Measurements from ENCODE around the gene KISS1. TPM values are rescaled to one million over a fixed set of nuclear protein-coding genes. Genes with fewer than 3 reads are reported as not detected.
"Not testable (repeated sequence)": the region's sequence is repeated elsewhere in the genome, so short reads cannot be mapped to it uniquely, and the experiment has no call there.

The KISS1 gene, protein sequence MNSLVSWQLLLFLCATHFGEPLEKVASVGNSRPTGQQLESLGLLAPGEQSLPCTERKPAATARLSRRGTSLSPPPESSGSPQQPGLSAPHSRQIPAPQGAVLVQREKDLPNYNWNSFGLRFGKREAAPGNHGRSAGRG
- not detected in 2 replicates for total RNA-seq (2014; rRNA removed)
- 0.12 TPM for polyA plus RNA-seq (2012)

DNA sequence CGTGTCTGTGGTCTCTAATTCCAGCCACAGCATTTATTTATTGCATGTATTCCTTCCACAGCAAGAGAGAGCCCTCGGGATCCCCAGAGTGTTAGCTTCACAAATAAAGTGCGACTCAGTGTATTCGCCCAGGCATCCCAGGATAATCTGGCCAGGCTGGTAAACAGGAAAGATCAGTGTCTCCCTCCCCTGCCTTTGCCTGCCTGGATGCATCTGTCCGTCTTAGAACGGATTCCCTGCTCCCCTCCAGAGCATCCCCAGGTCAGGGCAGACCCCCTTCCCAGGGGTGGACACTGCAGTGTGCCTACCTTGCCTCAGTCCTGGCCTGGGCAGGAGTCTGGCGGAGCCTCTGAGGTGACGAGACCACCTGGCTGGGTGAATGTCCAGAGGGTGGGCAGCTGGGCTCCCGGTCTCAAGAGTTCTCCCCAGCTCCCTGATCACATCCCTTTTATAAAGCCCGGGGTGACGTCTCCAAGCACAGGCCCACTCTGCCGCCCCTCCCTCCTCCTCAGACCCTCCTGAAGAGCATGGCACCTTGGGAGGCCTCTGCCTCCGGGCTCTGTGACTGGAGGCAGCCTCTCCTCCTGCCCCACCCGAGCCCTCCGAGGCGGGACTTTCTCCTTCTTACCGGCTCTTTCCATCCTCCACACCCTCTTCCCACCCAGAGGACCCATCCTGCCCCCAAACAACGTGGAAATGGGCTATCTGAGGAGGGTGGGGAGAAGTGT is at the start of gene KISS1:
Gene KISS1, minus strand, starts transcription at position 424 of the 728 bp plus-strand sequence. CDS start 3,615 bp downstream, outside the sequence.
- no peak for DNase-seq (ENCODE audit: low read depth)

DNA sequence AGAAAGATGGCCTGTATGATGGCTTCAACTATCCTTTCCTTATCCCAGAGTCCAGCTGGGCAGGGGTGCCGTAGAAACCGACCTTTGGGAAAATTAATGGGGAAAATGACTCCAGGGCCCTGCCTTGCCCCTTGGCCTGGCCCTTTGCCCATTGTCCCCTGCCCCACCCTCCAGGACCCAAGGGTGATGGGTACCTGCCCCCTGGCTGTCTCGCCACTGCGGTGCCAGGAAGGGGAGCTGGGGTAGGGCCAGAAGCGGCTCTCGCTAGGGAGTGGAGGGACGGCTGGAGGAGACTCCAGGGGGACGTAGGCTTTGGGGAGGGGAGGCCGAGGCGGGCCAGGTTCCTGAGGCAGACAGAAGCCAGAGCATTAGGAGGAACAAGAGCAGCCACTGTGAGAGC is 46.6 kb upstream of the KISS1 start:
- no peak for DNase-seq (ENCODE audit: low read depth)

DNA sequence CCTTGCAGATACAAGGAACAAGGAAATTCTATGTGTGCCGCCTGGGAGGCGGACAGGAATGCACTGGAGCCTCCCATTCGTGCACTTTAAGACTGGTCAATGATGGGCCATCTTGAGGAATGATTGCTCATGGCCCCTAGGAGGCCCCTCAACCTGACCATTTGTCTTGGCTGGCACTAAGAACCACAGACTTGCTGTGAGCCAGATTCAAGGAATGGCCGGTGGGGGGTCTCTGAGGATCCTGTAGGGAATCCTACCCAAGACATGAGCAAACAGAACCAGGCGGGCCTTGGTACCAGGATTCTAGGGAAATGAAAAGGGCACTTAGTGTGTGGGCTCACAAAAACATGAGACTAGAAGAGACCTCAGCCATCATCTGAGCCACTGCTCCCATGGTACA is 45.6 kb upstream of the KISS1 start:
- no peak for DNase-seq (ENCODE audit: low read depth)

DNA sequence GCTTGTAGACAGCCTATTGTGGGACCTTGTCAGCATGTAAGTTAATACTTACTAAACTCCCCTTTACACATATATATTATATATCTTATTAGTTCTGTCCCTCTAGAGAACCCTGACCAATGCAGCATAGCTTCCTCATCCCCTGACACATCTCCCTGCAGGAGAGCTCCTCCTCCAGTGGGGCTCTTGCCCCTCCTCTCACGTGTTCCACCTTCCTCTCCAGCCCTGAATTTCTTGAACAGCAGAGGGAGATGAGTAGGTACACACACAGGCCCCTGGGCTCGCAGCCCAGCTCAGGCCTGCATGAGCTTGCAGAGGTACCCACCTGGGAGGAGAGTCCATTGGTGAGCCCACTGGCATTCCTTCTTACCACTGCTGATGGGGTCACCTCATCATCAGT is 44.8 kb upstream of the KISS1 start:
- no peak for DNase-seq (ENCODE audit: low read depth)

DNA sequence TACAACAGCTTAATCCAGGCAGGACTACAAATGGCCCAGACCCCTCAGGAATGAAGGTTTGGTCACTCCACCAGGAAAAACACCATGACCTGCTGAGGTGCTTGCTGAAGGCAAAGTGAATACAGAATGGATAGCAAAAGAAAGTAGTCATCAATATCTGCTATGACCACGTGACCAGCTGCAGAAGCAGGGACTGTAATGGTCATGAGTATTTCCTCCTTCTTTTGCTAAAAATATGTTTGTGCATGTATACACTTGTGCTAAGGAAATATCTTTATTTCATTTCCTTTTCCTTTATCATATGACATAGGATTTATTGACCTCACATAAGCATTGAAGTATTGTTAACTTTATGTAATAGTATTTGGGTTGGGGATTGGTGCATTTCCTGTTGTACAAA is 43.9 kb upstream of the KISS1 start:
- DNase-seq (ENCODE audit: low read depth) = no peak

DNA sequence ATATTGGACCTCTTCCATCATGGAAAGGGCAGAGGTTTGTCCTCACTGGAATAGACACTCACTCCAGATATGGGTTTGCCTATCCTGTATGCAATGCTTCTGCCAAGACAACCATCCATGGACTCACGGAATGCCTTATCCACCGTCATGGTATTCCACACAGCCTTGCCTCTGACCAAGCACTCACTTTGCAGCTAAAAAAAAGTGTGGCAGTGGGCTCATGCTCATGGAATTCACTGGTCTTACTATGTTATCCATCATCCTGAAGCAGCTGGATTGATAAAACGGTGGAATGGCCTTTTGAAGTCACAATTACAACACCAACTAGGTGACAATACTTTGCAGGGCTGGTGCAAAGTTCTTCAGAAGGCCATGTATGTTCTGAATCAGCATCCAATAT is 43.1 kb upstream of the KISS1 start:
- not testable (repeated sequence) for DNase-seq (ENCODE audit: low read depth)

DNA sequence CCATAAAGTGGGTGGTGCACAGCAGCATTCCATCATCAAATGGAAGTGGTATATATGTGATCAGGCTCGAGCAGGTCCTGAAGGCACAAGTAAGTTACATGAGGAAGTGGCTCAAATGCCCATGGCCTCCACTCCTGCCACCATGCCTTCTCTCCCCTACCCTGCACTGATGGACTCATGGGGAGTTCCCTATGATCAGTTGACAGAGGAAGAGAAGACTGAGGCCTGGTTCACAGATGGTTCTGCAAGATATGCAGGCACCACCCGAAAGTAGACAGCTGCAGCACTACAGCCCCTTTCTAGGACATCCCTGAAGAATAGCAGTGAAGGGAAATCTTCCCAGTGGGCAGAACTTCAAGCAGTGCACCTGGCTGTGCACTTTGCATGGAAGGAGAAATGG is 42.2 kb upstream of the KISS1 start:
- DNase-seq (ENCODE audit: low read depth) = not testable (repeated sequence)

DNA sequence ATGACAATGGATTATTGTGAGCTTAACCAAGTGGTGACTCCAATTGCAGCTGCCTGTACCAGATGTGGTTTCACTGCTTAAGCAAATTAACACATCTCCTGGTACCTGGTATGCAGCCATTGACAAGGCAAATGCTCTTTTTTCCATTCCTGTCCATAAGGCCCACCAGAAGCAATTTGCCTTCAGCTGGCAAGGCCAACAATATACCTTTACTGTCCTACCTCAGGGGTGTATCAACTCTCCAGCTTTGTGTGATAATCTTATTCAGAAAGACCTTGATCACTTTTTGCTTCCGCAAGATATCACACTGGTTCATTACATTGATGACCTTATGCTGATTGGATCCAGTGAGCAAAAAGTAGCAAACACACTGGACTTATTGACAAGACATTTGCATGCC is 41.2 kb upstream of the KISS1 start:
- not testable (repeated sequence) for DNase-seq (ENCODE audit: low read depth)

DNA sequence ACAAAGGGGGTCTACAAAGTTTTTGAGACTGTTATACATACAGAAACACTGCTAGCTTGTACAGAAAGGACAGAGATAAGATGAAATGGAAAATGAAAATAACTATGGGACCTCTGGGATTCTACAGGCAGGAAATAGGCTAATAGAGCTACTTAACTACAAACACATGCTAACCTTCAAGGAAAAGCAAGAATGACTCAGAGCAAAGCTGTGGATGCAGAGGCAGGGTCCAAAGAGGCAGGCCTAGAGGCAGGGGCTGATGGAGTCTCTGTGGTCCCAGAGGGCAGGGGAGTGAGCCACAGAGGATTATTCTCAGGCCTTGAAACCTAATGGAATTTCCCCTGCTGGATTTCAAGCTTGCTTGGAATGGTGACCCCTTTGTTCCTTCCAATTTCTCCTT is 36.2 kb upstream of the KISS1 start:
- DNase-seq (ENCODE audit: low read depth) = peak; percentile 17

DNA sequence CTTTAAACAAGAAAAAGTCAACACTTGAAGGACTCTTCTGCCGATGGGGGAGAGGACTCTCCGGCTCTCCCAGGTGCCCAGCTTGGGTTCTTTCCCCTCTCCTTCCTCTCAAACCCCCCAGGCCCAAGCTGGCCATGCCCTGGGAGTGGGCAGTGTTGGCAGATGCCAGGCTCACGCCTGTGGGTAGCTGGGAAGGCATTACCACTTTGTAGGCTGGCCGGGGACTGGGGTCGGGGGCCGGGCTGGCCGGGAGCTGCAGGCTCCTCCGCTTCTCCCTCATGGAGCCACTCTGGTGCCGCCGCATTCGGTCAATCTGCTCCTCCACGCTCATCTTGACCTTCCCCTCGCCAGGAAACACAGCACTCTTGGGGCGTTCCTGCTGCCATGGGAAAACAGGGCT is 33.9 kb upstream of the KISS1 start:
- DNase-seq (ENCODE audit: low read depth) = no peak

DNA sequence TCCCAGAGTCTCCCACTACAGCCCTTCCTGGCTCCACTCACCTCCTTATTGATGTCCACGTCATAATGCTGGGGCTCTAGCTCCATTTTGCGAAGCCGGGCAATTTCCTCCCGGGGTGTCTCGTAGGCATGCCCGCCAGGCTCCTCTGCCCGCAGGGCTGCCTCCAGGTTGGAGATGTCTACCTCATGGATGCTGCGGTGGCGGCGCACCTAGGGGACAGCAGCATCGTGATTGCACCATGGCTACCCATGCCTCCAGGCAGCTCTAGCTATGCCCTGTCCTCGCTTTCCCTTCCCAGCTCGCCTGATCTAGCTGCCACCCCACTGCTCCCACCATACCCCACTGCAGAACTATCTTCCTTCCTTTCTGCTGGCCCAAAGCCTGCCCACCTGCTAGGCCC is 32.6 kb upstream of the KISS1 start:
- no peak for DNase-seq (ENCODE audit: low read depth)

DNA sequence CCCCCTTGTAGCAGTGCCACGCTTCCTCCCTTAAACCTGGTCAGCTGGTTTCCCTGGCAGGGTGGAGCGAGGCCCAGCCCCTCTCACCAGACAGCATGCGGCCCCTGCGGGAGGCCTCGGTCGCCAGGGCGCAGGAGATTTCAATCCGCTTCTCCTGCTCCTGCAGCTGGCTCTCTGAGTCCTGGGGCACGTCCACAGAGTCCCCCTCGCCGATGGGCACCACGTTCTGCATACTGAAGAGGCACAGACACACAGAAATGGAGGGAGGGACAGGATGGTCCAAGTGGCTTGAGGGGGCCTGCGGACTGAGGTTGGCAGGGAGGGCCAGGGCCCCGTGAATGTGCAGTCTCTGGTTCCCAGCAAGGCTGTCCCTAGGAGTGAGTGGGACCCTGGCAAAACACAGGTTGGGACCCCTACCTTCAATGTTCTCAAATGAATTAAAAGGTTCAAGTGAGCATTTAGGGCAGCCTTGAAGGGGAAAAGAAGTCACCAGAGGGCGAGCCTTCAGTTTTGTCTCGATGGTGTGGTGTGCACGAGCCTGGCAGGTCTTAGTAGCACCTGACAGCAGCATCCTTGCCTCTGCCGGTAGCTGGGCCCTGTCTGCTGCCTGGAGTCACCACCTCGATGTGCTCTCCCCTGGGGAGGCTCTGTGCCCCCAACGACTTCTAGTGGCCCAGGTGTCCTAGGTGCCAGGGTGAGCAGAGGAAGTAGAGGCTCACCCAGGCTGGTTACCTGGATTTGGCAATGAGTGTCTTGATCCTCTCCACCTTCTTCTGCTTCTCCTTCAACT is 31.9 kb upstream of the KISS1 start:
- no peak for DNase-seq (ENCODE audit: low read depth)

DNA sequence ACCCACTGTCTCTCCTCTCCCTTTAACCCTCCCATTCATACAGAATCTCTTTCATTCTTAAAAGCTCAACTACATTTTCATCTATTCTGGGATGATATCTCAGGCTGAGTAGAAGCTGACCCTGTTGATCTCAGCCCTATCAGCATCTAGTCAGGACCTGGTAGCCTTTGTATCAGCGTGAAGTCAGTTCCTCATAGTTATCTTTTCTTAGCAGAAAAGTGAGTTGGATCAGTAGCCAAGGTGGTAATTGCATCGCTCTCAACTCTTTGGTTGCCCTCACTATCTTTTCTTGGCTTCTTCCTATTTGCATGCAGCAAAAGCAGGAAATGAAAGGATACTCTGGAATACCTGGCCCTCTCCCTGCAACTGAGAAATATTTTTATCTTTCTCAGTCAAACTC is 31.1 kb upstream of the KISS1 start:
- no peak for DNase-seq (ENCODE audit: low read depth)

DNA sequence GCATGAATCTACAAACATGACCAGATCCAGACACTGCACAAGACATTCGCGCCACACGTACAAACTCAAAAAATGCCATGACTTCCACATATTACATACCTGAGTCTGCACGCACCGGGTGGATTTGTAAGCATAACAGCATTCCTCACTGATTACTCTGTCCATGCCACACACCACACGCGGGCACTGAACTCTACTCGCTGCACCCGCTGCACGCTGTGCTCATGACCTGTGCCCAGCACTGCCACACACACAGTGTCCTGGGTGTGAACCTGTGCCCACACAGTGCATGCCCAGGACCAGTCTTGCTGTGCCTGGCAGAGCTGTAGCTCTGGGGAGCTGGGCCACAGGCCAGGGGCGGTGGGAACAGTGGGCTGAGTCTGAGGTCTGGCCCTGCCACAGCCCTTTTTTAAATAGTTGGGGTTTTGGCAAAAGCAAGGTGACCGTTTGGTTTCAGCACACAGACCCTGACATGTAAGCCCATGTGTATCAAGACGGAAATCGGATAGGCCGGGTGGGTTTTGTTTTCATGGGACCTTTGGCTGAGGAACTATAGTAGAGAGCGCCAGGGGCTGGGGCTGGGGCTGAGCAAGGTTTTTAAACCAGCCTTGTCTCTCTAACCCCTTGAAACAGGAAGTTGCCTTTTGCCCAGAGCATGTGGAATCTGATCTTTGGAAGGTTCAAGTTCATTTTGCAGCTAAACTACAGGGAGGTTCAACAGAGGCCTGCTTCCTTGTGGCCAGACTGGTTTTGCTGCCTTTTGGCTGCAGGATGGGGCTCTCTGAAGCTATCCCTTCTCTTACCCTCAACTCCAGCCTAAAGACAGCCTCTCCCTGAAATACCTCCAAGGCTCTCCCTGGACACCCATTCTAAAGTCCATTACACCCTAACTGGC is 29.8 kb upstream of the KISS1 start:
- DNase-seq (ENCODE audit: low read depth) = no peak

DNA sequence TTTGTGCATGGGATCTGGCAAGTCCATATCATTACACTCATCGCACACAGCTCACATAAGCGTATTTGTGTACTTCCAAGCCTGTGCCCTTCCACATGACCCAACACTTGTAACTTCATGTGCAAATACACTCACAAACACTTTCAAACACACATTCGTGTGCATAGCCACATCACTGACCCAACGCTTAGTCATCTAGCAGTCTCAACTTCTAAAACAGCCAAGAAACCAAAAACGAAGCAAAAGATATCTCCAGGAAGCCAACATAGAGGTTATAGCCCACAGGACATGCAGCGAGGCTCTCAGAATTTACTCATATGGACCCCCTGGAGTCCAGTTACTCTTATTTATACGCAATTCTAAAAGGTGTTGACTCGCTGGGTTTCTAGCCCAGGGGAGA is 28.4 kb upstream of the KISS1 start:
- DNase-seq (ENCODE audit: low read depth) = no peak

DNA sequence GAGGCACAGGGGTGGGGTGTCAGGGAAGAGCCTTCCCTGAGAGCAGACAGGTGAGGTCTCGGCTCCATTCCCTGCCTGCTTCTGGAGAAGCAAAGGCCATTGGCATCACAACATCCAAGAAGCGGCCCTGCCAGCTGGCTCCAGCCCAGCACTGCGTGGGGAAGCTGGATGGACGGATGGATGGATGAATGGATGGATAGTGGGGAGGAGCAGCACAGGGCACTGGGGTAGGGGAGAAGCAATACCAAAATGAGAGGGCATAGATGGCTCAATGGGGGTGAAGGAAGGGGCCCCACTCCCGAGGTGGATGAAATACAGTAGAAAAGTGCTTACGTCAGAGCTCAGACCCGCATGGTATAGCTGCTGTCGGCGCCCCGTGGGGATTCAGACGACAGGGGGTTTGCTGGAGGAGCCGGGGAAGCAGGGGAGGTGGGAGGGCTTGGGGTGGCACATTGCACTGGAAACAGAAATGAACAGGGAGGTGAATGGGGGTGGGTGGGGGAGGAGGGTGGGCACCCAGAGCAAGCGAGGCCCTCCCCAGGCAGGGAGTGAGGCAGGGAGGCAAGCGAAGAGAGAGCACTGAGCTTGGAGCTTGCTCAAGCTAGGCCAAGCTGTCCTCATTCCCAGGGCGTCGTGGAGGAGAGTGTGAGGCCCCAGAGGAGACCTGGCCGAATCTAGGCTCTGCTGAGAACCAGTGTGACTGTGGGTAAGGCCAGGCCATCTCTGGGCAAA is 27.0 kb upstream of the KISS1 start:
- no peak for DNase-seq (ENCODE audit: low read depth)

DNA sequence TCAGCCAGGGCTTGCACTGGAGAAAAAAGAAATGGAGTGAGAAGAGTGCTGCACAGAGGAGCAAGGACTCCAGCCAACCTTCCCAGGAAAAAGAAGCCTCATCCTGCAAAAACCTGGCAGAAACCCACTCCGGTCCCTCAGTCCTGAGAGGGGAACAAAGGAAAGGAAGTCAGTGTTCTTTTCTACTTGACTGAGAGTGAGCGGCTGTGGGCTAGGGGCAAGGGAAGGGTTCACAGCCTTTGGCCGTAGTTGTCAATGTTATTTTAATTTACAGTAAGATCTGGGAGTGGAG is 26.4 kb upstream of the KISS1 start:
- no peak for DNase-seq (ENCODE audit: low read depth)

DNA sequence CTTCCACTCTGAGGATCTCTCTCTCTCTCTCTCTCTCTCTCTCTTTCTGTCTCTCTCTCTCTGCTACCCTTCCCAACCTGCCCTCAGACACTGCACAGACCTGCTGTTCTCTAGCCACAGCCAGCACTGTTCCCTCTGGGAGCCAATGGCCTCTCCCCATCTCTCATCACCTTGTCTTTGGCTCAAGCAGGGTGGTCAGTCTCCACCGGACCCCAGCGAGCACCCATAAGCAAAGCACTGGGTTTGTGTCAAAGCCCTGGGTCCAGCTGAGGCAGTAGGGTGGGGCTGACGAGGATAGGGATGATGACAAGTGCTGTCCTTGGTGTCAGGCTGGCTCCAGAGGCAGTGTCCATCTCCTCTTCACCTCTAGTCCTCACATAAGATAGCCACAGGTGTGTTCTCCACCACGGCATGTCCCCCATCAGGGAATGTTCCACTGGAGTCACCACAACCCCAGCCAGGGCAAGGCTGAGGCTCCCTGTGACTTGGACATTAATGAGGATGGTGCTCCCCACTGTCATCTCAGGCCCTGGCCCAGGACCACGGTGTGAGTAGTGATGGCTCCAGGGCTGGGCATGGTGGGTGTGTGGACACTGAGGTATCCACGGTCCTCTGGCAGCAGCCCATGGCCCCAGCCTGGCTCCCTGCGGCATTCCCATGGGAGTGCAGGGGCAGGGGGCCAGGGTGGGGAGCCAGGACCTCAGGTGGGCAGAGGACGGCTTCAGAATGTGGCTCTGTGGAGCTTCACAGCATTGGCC is 25.9 kb upstream of the KISS1 start:
- no peak for DNase-seq (ENCODE audit: low read depth)

DNA sequence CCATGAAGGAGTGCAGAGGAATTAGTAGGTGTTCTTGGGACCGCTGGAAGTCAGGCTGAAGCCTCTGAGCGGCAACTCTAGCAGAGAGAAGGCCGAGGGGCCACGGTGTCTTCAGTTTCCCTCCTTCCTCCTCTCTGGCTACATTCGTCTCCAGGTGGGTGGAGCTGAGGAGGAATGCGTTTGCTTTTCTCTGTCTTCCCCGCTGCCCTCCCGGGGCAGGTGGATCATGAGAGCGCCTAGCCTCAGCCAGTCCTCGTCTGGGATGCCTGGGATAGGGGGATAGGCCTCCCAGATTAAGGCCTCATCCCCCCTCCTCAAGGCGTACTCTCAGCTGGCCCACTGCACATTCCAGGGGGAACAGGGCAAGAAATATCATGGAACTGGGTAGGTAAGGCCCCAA is 25.0 kb upstream of the KISS1 start:
- DNase-seq (ENCODE audit: low read depth) = no peak

DNA sequence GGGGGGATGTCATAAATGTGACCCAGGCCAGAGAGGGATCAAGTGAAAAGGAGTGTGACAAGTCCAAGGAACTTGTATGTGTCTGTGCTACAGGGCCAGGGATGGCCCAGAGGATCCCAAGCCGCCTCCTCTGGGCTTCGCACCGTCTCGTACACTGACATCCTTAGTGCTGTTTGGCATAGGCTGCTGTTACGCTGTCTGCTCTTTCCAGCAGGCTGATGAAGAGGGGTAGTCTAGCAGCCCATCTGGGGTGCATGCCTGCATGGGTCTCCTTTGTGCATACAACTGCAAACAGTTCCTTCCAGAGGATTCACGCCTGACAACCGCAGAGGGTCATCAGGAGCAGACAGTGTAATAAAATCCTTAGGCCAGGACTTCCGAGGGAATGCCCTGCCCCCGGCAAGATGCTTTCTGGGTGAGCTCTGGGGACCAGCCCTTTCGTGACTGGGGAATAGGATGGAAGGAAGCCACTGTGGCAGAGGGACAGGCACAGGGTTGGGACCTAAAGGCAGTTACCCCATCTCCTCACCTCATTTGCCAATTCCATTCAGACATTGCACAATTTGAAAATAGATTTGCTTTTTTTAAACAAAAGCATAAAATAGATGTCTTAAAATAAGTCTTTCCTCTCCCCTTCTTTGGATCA is 23.8 kb upstream of the KISS1 start:
- no peak for DNase-seq (ENCODE audit: low read depth)

Data from LHCN-M2 (cell line).